Upper lobe of left lung (tissue), 6 donors: Measurements from ENCODE around the gene ARID5B. TPM values are rescaled to one million over a fixed set of nuclear protein-coding genes. Genes with fewer than 3 reads are reported as not detected.

ENCODE experiments used
- ATAC-seq, 2 donors: fragments of 200-7000 bp; cut with Tn5 transposase; one replicate each; pipeline ENCODE4 v1.9.1; 2022; ENCODE audit warnings: mild to moderate bottlenecking in 2 of 2, moderate library complexity in 2 of 2; ENCODE audit not compliant: low FRiP score in 2 of 2
- DNase-seq, 2 donors: peaks; one replicate each; pipeline ENCODE4 v3.0.0-alpha.2; 2019 to 2020
- H3K27ac ChIP-seq, 4 donors: fragments of 200-600 bp; sonication (generic); one replicate each; pipeline ENCODE4 v1.5.1; 2016 to 2019
- H3K27me3 ChIP-seq, 4 donors: fragments of 200-600 bp; sonication (generic); one replicate each; pipeline ENCODE4 v1.5.1; 2017 to 2019
- H3K36me3 ChIP-seq, 4 donors: fragments of 200-600 bp; sonication (generic); one replicate each; pipeline ENCODE4 v1.5.1; 2016 to 2019
- H3K4me1 ChIP-seq, 4 donors: fragments of 200-600 bp; sonication (generic); one replicate each; pipeline ENCODE4 v1.5.1; 2018 to 2019
- H3K4me3 ChIP-seq, 4 donors: fragments of 200-600 bp; sonication (generic); one replicate each; pipeline ENCODE4 v1.5.1; 2017 to 2019; ENCODE audit warnings: mild to moderate bottlenecking in 2 of 4, moderate library complexity in 1 of 4
- H3K9me3 ChIP-seq, 4 donors: fragments of 200-600 bp; sonication (generic); one replicate each; pipeline ENCODE4 v1.5.1; 2018 to 2019
- CTCF ChIP-seq, 6 experiments: fragments of 450-650 bp in 4 of 6; fragments of 200-600 bp in 2 of 6; sonication (generic) in 2 of 6; IDR thresholded peaks; one replicate each; pipeline ENCODE4 v1.5.1; 2016 to 2019; ENCODE audit warnings: antibody characterized with exemption in 6 of 6
- EP300 ChIP-seq, 4 donors: sonication (generic); formaldehyde crosslinking; IDR thresholded peaks; one replicate each; pipeline ENCODE4 v1.5.1; 2017; ENCODE audit warnings: antibody characterized with exemption in 4 of 4, control low read depth in 2 of 4
- POLR2A ChIP-seq, 4 donors: fragments of 450-650 bp; IDR thresholded peaks; one replicate each; pipeline ENCODE4 v1.5.1; 2016 to 2017; ENCODE audit warnings: antibody characterized with exemption in 4 of 4, mild to moderate bottlenecking in 2 of 4
- POLR2AphosphoS5 ChIP-seq, 2 donors: sonication (generic); formaldehyde crosslinking; IDR thresholded peaks; one replicate each; pipeline ENCODE4 v1.5.1; 2017; ENCODE audit warnings: antibody characterized with exemption in 2 of 2
- WGBS, 2 donors: methylation state at CpG; one replicate each; pipeline ENCODE4 v1.1.5; 2017 to 2018; 5-methylcytosine and 5-hydroxymethylcytosine counted together
- total RNA-seq, 6 donors: library from RNA; depleted of rRNA in 4 of 6; stranded (reverse); fragments of >200 nt in 4 of 6; gene quantifications; one replicate each; pipeline versions ENCODE4 v1.1.0 to v1.2.1, GENCODE V29; 2016 to 2021
- donor health status: DM: no; HTN: no; CAD: no; lungs with moderate emphysema.
- donor health status: DM: no; HTN: yes; CAD: no; lungs with severe emphysema.

The ARID5B gene
- total RNA-seq, 6 donors from 2014 or later, result 20.2 to 51.3 (median 28.4) TPM

DNA sequence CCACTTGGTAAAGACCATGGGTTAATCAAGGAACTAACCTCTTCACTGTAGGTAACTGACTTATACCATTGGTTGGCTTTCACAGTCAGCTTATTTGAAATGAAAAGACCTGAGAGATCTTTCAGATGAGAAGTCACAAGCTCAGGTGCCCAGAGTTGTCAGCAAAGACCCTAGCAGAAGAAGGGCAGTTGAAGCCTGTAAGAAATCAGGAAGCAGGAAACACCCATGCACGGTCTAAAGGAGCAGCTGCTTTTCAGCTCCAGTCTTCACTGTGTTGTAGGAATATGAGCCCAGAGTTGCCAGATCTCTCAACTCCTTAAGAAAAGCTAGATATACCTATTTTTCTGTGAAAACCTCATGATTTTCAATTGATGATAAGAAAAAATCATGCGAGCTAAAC lies 130.0 kb downstream of the ARID5B start:
- WGBS, 2 donors, result 69 to 87% methylated on average over 2 of the region's 2 CpGs
- no peak for TF ChIP-seq POLR2AphosphoS5 (IDR thresholded peaks at IDR 0.05)
- no peak for TF ChIP-seq EP300 (IDR thresholded peaks at IDR 0.05)
- TF ChIP-seq POLR2A (IDR thresholded peaks at IDR 0.05), result no peak
- TF ChIP-seq CTCF (IDR thresholded peaks at IDR 0.05), result no peak
- H3K9me3 ChIP-seq, result no peaks in the 10 kb centered on the region

GRCh38 chr10:62033125-62033524 lies 131.6 kb downstream of the ARID5B start:
- H3K4me3 ChIP-seq, result no peak overlapping the region
- WGBS, 2 donors, result 87 to 88% methylated on average over 3 of the region's 3 CpGs
- H3K27ac ChIP-seq, result no peak overlapping the region
- H3K9me3 ChIP-seq, result no peaks in the 10 kb centered on the region
- ATAC-seq (no peak), DNase-seq (no peak)
- H3K36me3 ChIP-seq, result no peaks in the 10 kb centered on the region
- H3K27me3 ChIP-seq, result no peaks in the 10 kb centered on the region
- TF ChIP-seq CTCF (IDR thresholded peaks at IDR 0.05) (no peak), EP300 (IDR thresholded peaks at IDR 0.05) (no peak), POLR2A (IDR thresholded peaks at IDR 0.05) (no peak), POLR2AphosphoS5 (IDR thresholded peaks at IDR 0.05) (no peak)
- peaks cover 7 to 28% (median 9%) of the 10 kb centered on the region in 4 donors for H3K4me1 ChIP-seq

More for the DNA sequence above, 130.0 kb downstream of the ARID5B start:
- no peaks in the 10 kb centered on the region for H3K27me3 ChIP-seq
- ATAC-seq (no peak), DNase-seq (no peak)
- no peaks in the 10 kb centered on the region for H3K36me3 ChIP-seq
- H3K4me3 ChIP-seq, result no peak overlapping the region
- no peak overlapping the region for H3K27ac ChIP-seq
- H3K4me1 ChIP-seq, result peaks cover 0 to 13% (median 2%) of the 10 kb centered on the region in 4 donors

- H3K36me3 ChIP-seq, result no peaks in the 10 kb centered on the region
- ATAC-seq (no peak), DNase-seq (no peak)
- no peak overlapping the region for H3K4me3 ChIP-seq
- 81 to 82% methylated on average over 7 of the region's 7 CpGs for WGBS, 2 donors
- H3K4me1 ChIP-seq, result peaks cover 17 to 38% (median 18%) of the 10 kb centered on the region in 4 donors
- no peak overlapping the region for H3K27ac ChIP-seq
- H3K9me3 ChIP-seq, result no peaks in the 10 kb centered on the region
- TF ChIP-seq POLR2A (IDR thresholded peaks at IDR 0.05) (no peak), EP300 (IDR thresholded peaks at IDR 0.05) (no peak), CTCF (IDR thresholded peaks at IDR 0.05) (no peak), POLR2AphosphoS5 (IDR thresholded peaks at IDR 0.05) (no peak)
- no peaks in the 10 kb centered on the region for H3K27me3 ChIP-seq
Measured at GRCh38 chr10:62034096-62034640, 132.7 kb downstream of the ARID5B start.

- WGBS, 2 donors, result 88 to 92% methylated on average over 11 of the region's 11 CpGs
- Histone ChIP-seq H3K9me3 (no peaks in the 10 kb centered on the region), H3K4me3 (no peak overlapping the region), H3K36me3 (no peaks in the 10 kb centered on the region), H3K27me3 (no peaks in the 10 kb centered on the region), H3K4me1 (peaks cover 20 to 35% (median 24%) of the 10 kb centered on the region in 4 donors), H3K27ac (peak overlapping the region; percentile 34 to 69 (median 64))
- no peak for TF ChIP-seq CTCF (IDR thresholded peaks at IDR 0.05)
- no peak for TF ChIP-seq EP300 (IDR thresholded peaks at IDR 0.05)
- no peak for TF ChIP-seq POLR2A (IDR thresholded peaks at IDR 0.05)
- no peak for TF ChIP-seq POLR2AphosphoS5 (IDR thresholded peaks at IDR 0.05)
- DNase-seq (no peak), ATAC-seq (no peak)
Measured at GRCh38 chr10:62036186-62037081, 134.9 kb downstream of the ARID5B start.
